C4-2B (cell line): Measurements from ENCODE around the gene ARHGEF28.

ENCODE experiments used
- H3K27ac ChIP-seq: fragments of 450-650 bp; 2 replicates; pipeline ENCODE4 v1.5.1; 2017
- CTCF ChIP-seq: fragments of 450-650 bp; conservative IDR thresholded peaks from 2 replicates; pipeline ENCODE4 v1.5.1; 2017; ENCODE audit warnings: mild to moderate bottlenecking
- ZFX ChIP-seq: fragments of 450-650 bp; IDR thresholded peaks from 2 replicates; pipeline ENCODE4 v1.6.1; 2017

Gene ARHGEF28

GRCh38 chr5:73979321-73979720 lies 353.3 kb downstream of the ARHGEF28 start:
- TF ChIP-seq CTCF (no peak), ZFX (no peak)
- H3K27ac ChIP-seq, result no peak overlapping the region

- H3K27ac ChIP-seq, result no peak overlapping the region
- TF ChIP-seq CTCF, result no peak
These were observed 355.7 kb downstream of the ARHGEF28 start for GRCh38 chr5:73981704-73982103.

GRCh38 chr5:73983644-73984043 lies 357.6 kb downstream of the ARHGEF28 start:
- TF ChIP-seq CTCF (no peak), ZFX (no peak)
- H3K27ac ChIP-seq, result no peak overlapping the region

- H3K27ac ChIP-seq, result no peak overlapping the region
- peak; percentile 50 for TF ChIP-seq CTCF
- no peak for TF ChIP-seq ZFX
These were observed 359.1 kb downstream of the ARHGEF28 start for GRCh38 chr5:73985145-73985544.

GRCh38 chr5:73986729-73987128 lies 360.7 kb downstream of the ARHGEF28 start:
- H3K27ac ChIP-seq, result no peak overlapping the region
- no peak for TF ChIP-seq CTCF
- no peak for TF ChIP-seq ZFX

GRCh38 chr5:73987915-73988314 lies 361.9 kb downstream of the ARHGEF28 start:
- no peak overlapping the region for H3K27ac ChIP-seq
- TF ChIP-seq CTCF (no peak), ZFX (no peak)

GRCh38 chr5:73989956-73990355 lies 364.0 kb downstream of the ARHGEF28 start:
- H3K27ac ChIP-seq, result peak overlapping the region; percentile 22; the same call in 1 of the 2 replicates

More at GRCh38 chr5:73989956-73990355, 364.0 kb downstream of the ARHGEF28 start:
- TF ChIP-seq ZFX, result no peak
- no peak for TF ChIP-seq CTCF
